ENCODE data around the gene TRMT10B.

DNA sequence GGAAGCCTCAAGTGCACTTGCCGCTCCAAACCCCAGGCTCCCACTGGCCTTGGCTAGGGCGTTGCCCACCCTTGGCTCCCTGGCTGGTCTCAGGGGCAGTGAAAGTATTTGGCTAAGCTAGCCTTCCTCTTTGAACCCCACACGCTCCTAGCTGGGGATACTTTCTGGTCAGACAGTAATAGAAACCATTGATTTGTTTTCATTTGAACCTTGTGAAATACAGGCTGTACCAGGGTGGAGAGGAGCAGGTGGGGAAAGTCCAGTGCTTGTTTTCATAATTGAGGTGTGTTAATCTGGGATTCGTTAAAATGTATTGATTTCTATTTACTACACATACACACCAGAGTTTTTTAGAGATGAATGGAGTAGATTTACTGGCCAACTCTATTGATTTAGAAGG is 45.9 kb upstream of the TRMT10B start:
- TF ChIP-seq ATF3 (IDR thresholded peaks at IDR 0.05; ENCODE audit: borderline replicate concordance, extremely low read depth, low read depth, low read length) (no peak), JUND (IDR thresholded peaks at IDR 0.05; ENCODE audit: low read depth, low read length) (no peak), MAX (IDR thresholded peaks at IDR 0.05; ENCODE audit: low read depth, low read length) (no peak), EP300 (IDR thresholded peaks at IDR 0.05; ENCODE audit: borderline replicate concordance in 1 of 2, control insufficient read depth in 1 of 2, low read depth in 2 of 2, low read length in 2 of 2) (no peak), NFYB (IDR thresholded peaks at IDR 0.05; ENCODE audit: insufficient read depth, low read depth, low read length) (no peak), ATF7 (IDR thresholded peaks at IDR 0.05; ENCODE audit: low read depth) (no peak), POLR2AphosphoS5 (IDR thresholded peaks at IDR 0.05; ENCODE audit: low read length) (no peak), RELA (IDR thresholded peaks at IDR 0.05; ENCODE audit: borderline replicate concordance, partially characterized antibody) (no peak), SREBF2 (IDR thresholded peaks at IDR 0.05; ENCODE audit: low read length) (no peak), CHD4 (IDR thresholded peaks at IDR 0.05) (no peak), ELK1 (IDR thresholded peaks at IDR 0.05; ENCODE audit: low read depth, low read length) (no peak)
- TF ChIP-seq, protein P1, sequence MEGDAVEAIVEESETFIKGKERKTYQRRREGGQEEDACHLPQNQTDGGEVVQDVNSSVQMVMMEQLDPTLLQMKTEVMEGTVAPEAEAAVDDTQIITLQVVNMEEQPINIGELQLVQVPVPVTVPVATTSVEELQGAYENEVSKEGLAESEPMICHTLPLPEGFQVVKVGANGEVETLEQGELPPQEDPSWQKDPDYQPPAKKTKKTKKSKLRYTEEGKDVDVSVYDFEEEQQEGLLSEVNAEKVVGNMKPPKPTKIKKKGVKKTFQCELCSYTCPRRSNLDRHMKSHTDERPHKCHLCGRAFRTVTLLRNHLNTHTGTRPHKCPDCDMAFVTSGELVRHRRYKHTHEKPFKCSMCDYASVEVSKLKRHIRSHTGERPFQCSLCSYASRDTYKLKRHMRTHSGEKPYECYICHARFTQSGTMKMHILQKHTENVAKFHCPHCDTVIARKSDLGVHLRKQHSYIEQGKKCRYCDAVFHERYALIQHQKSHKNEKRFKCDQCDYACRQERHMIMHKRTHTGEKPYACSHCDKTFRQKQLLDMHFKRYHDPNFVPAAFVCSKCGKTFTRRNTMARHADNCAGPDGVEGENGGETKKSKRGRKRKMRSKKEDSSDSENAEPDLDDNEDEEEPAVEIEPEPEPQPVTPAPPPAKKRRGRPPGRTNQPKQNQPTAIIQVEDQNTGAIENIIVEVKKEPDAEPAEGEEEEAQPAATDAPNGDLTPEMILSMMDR (IDR thresholded peaks at IDR 0.05 in 2 of 3, conservative IDR thresholded peaks at IDR 0.05 in 1 of 3; ENCODE audit: control insufficient read depth in 2 of 3, extremely low read depth in 1 of 3, insufficient read depth in 1 of 3, low read depth in 3 of 3, low read length in 3 of 3) = no peak
